Activated naive CD4-positive, alpha-beta T cell treated with anti-CD3 and anti-CD28 coated beads, Interleukin-2, amount 10 ng/mL, durations not matched to agents 7 days and 5 days (primary cell): ENCODE measurements around the gene CBL.
A peak's percentile ranks its signal among the peaks of the same experiment; 100 is the strongest.

Experiments used
- CTCF ChIA-PET: fragments of 350-600 bp; sonication (Branson Sonifier 250); formaldehyde crosslinking; loops from one replicate; lab custom pipeline; 2021; ENCODE audit warnings: antibody characterized with exemption; lab: Charles Lee
- DNase-seq: peaks from one replicate; pipeline ENCODE4 v3.0.0-alpha.2; 2020
- H3K27ac Mint-ChIP-seq: one replicate; pipeline ENCODE4 v1.8.0; 2021; ENCODE audit warnings: mild to moderate bottlenecking, moderate library complexity, mixed read lengths
- H3K27me3 Mint-ChIP-seq: one replicate; pipeline ENCODE4 v1.8.0; 2021; ENCODE audit warnings: mild to moderate bottlenecking, mixed read lengths
- H3K36me3 Mint-ChIP-seq: one replicate; pipeline ENCODE4 v1.8.0; 2021; ENCODE audit warnings: mixed read lengths
- H3K4me1 Mint-ChIP-seq: one replicate; pipeline ENCODE4 v1.8.0; 2021; ENCODE audit warnings: mixed read lengths
- H3K4me3 Mint-ChIP-seq: one replicate; pipeline ENCODE4 v1.8.0; 2021; ENCODE audit warnings: mild to moderate bottlenecking, moderate library complexity, mixed read lengths
- H3K9me3 Mint-ChIP-seq: one replicate; pipeline ENCODE4 v1.8.0; 2021; ENCODE audit warnings: mixed read lengths

CBL gene

DNA sequence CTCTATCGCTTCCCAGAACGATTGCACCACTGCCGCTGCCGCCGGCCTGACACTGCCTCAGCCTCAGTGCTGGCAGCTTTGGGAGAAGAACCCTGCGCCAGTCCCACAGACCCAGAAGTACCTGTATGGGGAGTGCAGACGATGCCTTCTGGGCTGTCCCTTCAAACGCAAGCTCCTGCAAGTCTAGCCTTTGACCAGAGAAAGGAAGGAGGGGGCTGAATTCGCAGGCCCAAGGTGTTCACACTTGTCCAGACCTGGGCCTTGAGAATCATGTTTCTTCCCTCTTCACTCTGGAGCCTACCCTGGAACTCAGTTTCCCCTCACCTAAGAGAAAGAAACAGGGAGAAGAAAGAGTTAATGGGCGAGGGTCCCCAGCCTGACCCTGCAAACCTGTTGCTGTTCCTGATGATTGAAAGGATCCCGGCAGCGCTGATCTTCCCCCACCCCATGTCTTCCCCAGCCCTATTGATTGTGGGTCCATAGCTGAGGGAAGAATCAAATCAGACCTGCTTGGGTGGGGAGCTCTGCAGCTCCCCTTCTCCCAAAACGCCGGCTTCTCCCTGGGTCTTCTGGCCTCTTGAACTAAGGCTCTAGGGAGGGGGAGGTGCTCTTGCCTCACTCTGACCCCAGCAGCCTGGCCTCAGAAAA, 111.6 kb downstream of the CBL start:
- Mint-ChIP-seq H3K27me3 (peaks cover 77% of the 10 kb centered on the region), H3K27ac (no peak overlapping the region), H3K36me3 (peaks cover 2% of the 10 kb centered on the region), H3K4me3 (no peak overlapping the region), H3K4me1 (peaks cover 53% of the 10 kb centered on the region), H3K9me3 (no peaks in the 10 kb centered on the region)
- CTCF ChIA-PET, result interaction anchor here (0.9 to 1.0 kb wide), 2 partner anchors 16 to 33 kb away, joined by 3 read pairs; partner anchors contain the start of gene RNF26
- DNase-seq, result no peak

DNA sequence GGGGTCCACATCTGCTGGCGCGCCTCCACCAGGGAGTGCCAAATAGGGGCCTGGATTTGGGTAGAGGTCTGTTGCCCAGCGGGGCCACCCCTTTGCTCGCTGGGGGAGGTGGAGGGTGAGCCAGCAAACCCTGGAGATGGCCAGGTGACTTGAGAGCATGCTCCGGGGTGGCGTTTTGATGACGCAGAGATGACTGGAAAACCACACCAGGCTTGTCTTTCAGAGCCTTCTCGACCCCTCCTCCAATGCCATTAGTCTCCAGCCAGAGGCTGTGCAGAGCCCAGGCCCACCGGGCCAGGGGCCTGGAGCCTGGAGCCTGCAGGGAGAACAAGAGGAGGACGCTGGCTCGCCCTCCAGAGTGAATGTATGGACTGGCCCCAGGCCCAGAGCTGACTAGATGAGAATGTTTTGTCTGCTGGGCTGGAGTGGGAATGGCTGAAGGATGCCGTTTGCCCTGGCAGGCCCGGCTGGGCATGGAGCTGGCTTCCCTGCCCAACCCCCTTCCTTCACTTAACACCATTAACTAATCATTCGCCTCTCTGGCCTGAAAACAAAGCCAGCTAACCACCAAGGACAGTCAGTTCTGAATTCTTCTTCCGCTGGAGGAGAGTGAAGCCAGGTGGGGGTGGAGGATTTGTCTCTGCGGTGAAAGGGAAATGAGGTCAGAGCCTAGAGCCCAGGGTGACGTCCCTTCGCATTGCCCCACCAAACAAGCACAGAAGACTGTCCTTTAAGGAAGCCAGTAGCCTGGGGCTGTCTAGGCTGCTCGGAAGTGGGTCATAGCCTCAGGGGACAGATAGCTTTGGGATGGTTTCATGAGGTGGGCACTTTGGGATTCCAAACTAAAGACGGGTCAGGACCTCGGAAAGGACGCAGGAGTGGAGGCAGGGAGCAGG, 112.3 kb downstream of the CBL start:
- CTCF ChIA-PET, result interaction anchor here (0.9 to 1.8 kb wide), 3 partner anchors 20 to 35 kb away, joined by 3 to 9 read pairs (median 3); no protein-coding TSS in a partner anchor
- peak; percentile 38 for DNase-seq
- Mint-ChIP-seq H3K36me3 (peaks cover 2% of the 10 kb centered on the region), H3K4me1 (peaks cover 57% of the 10 kb centered on the region), H3K4me3 (peak overlapping the region; percentile 6), H3K27ac (peak overlapping the region; percentile 77), H3K9me3 (no peaks in the 10 kb centered on the region), H3K27me3 (peaks cover 75% of the 10 kb centered on the region)

DNA sequence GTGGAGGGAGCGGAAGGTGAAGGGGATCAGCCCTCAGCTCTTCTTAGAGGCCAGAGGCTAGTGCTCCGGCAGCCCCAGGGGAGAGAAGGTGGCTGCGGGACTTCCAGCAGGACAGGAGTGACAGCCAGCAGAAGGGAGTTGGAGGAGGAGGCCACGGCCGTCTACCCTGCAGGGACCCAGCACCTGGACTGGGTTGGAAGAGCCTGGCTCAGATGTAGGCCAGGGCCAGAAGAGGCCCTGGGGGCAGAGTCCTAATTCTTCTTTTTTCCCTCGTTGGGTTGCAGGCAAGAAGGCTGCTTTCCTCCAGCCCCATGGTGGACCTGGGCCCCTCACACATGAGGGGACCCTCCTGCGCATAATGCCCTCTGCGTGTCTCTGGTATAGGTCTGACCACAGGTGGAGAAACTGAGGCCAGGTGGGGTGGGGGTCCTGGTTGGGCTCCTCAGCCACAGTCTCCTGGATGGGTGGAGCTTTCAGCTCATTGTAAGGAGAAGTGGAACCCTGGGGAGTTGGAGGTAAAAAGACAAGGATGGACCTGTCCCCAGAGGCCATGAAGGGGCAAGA, 113.1 kb downstream of the CBL start:
- Mint-ChIP-seq H3K27ac (peak overlapping the region; percentile 77), H3K4me1 (peaks cover 58% of the 10 kb centered on the region), H3K36me3 (peaks cover 2% of the 10 kb centered on the region), H3K9me3 (no peaks in the 10 kb centered on the region), H3K27me3 (peaks cover 76% of the 10 kb centered on the region), H3K4me3 (peak overlapping the region; percentile 28)
- CTCF ChIA-PET, result interaction anchor here (0.9 to 1.8 kb wide), 2 partner anchors 19 to 36 kb away, joined by 3 to 9 read pairs; no protein-coding TSS in a partner anchor
- no peak for DNase-seq

DNA sequence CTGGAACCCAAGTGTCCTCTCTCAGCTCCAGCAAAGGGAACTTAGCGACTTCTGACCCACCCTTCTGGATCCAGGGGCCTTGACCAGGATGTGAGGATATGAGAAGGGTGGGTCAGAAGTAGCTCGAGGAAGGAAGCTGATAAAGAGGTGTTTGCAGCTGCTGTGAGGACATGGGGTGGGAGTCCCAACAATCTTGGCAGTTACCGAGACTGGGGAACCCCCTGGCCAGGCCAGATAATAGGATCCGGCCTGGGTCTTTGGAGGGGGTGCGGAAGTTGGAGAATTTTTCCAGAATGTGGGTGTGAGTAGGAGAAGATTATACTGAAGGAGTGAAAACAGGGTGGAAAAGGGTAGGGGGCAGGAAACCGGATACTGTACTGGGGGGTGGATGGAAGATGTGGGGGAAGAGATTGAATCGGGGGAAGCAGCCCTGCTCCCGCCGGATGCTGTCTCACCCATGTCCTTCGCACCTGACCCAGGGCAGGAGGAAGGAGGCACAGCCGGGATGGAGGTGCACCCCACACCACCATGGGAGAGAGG, 113.6 kb downstream of the CBL start:
- H3K4me1 Mint-ChIP-seq, result peaks cover 55% of the 10 kb centered on the region

DNA sequence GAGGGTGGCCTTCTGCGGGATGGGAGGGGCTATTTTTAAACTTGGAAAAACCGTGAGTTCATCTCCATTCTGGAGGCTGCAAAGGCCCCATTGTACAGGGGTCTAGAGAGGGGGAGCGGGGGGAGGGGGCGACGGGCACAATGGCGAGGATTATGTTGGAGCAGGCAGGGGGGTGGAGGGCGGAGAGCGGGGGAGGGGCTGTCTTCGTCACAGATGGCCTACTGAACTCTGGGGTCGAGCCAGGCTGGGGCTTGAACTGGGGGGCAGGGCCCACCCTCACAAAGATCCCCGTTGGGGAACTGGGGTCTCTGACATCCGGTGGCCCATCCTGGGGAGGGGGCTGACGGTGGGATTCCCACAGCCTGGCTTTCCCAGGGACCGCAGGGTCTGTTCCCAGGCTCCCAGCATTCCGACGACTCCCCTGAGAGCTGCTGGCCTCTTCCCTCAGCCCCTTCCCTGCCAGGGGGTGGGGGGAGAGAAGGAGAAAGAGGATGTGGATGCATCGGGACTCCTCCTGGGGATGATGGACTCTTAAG, 114.2 kb downstream of the CBL start:
- H3K27ac Mint-ChIP-seq, result no peak overlapping the region

More for the DNA sequence above, 113.6 kb downstream of the CBL start:
- Mint-ChIP-seq H3K36me3 (peaks cover 2% of the 10 kb centered on the region), H3K9me3 (no peaks in the 10 kb centered on the region), H3K27me3 (peaks cover 70% of the 10 kb centered on the region), H3K27ac (no peak overlapping the region), H3K4me3 (peak overlapping the region; percentile 54)
- CTCF ChIA-PET, result interaction anchor here (1.8 kb wide), 1 partner anchor 18 kb away, joined by 9 read pairs; no protein-coding TSS in a partner anchor
- DNase-seq, result no peak

DNA sequence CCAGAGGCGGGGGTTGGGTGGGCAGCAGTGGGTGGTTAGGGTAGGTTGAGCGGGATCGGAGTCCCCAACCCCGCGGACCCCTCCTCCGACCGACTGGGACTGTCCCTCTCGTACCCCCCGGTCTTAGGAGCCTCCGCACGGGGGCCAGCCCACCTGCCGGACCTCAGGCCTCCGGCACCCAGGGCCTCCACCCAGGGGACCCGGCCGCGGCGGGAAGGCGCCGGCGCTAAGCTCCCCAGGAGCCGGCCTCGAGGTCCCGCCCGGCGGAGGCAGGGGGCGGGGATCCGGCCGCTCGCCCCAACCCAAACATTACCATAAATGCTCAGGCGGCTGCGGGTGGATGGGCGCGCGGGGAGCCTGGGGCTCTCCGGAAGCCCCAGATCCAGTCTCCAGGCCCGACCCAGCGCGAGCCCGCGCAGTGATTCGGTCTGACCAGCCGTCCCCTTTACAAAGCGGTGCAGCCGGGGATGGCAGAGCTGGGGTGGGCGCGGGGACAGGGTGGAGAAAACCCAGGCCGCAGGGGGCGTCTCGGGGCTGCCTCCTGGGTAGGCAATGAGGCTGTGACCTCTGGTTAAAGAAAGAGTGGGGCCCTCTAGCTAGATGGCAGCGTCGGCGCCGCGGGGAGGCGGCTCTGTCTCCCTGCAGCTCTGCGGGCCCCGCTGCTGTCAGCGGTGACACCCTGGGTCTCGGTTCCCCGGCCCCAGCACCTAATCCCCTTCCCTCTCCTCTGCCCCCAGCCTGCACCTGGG, 114.8 kb downstream of the CBL start:
- CTCF ChIA-PET, result interaction anchor here (0.8 to 5.8 kb wide), 16 partner anchors 11 to 631 kb away, joined by 3 to 106 read pairs (median 4); partner anchors contain the start of genes CBL and RNF26
- peaks cover 59% of the 10 kb centered on the region for H3K27me3 Mint-ChIP-seq
- peak overlapping the region; percentile 76 for H3K4me3 Mint-ChIP-seq
- no peaks in the 10 kb centered on the region for H3K9me3 Mint-ChIP-seq
- H3K4me1 Mint-ChIP-seq, result peaks cover 43% of the 10 kb centered on the region
- peak; percentile 79 for DNase-seq
- peaks cover 2% of the 10 kb centered on the region for H3K36me3 Mint-ChIP-seq
- peak overlapping the region; percentile 92 for H3K27ac Mint-ChIP-seq

More for the DNA sequence above, 114.2 kb downstream of the CBL start:
- Mint-ChIP-seq H3K9me3 (no peaks in the 10 kb centered on the region), H3K4me3 (peak overlapping the region; percentile 54), H3K4me1 (peaks cover 49% of the 10 kb centered on the region), H3K27me3 (peaks cover 65% of the 10 kb centered on the region), H3K36me3 (peaks cover 2% of the 10 kb centered on the region)
- DNase-seq, result peak; percentile 24
- CTCF ChIA-PET, result interaction anchor here (1.0 to 5.8 kb wide), 7 partner anchors 11 to 115 kb away, joined by 4 to 106 read pairs (median 14); partner anchors contain the start of genes CBL and RNF26

DNA sequence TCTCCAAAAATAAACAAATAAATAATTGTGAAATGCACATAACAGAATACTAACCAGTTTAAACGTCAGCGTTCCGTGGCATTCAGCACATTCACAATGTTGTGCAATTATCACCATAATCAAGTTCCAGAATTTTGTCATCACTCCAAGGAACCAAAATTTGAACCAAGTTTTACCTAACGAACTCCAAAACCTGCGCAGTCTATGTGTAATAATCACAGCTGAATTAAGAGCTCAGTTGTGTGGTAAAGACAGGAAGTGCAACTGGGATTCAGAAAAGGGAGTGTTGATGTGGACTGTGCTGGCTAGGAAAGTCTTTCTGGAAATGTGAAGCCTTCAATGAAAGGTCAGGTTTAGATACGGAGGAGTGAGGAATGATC, 116.2 kb downstream of the CBL start:
- Mint-ChIP-seq H3K27ac (no peak overlapping the region), H3K9me3 (no peaks in the 10 kb centered on the region), H3K4me3 (no peak overlapping the region), H3K36me3 (peaks cover 2% of the 10 kb centered on the region), H3K27me3 (peaks cover 45% of the 10 kb centered on the region), H3K4me1 (peaks cover 40% of the 10 kb centered on the region)
- no peak for DNase-seq
- CTCF ChIA-PET, result interaction anchor here (0.9 to 5.8 kb wide), 17 partner anchors 13 to 633 kb away, joined by 3 to 106 read pairs (median 10); partner anchors contain the start of genes C2CD2L, CBL and RNF26

DNA sequence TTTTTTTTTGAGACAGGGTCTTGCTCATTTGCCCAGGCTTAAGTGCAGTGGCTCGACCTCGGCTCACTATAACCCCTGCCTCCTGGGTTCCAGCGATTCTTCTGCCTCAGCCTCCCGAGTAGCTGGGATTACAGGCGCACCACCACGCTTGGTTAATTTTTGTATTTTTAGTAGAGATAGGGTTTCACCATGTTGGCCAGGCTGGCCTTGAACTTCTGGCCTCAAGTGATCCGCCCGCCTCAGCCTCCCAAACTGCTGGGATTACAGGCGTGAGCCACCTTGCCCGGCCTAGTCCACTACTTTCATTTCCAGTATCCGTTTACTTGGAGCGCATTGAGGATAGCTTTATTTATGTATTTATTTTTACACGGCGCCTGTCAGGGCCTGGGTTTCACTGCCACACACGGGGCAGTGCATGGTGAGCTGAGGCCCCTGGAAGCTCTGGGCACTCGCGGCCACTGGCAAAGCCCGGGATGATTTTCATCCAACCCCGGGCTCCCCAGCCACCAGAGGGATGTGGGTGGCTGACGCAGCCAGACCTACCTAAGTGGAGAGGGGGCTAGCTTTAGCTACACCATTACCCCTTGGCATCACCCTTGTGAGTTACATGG, 116.9 kb downstream of the CBL start:
- no peak for DNase-seq
- Mint-ChIP-seq H3K4me1 (peaks cover 40% of the 10 kb centered on the region), H3K36me3 (peaks cover 2% of the 10 kb centered on the region), H3K27ac (no peak overlapping the region), H3K27me3 (peaks cover 38% of the 10 kb centered on the region), H3K4me3 (no peak overlapping the region), H3K9me3 (no peaks in the 10 kb centered on the region)
- CTCF ChIA-PET, result interaction anchor here (0.8 to 5.8 kb wide), 34 partner anchors 13 to 287 kb away, joined by 3 to 106 read pairs (median 4); partner anchors contain the start of genes C2CD2L, CBL, RNF26 and VPS11

DNA sequence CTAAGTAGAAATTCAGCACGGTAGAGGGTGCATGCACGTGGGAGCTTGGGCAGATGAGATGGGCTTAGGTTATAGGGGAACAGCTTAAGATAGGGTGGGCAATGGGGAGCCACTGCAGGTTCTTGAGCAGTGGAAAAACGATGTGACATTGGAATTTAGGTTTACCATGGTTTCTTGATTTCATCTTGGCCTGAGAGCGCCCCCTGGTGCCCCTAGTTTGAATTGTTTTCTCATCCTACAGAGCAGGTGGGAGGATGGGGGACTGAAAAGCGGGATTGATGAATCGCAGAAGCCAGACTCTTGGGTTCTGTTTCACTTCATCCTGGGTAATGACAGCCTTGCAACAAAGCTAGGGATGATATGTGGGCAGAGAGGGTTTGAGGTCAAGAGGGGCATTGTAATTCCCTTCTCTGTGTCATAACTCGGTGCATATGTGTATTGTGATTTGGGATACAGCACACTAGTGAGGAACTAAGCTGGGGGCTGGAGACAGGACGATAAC, 117.4 kb downstream of the CBL start:
- CTCF ChIA-PET, result interaction anchor here (0.6 to 5.8 kb wide), 37 partner anchors 12 to 357 kb away, joined by 3 to 106 read pairs (median 4); partner anchors contain the start of genes C2CD2L, CBL, RNF26 and VPS11
- H3K4me1 Mint-ChIP-seq, result peaks cover 38% of the 10 kb centered on the region
- H3K9me3 Mint-ChIP-seq, result no peaks in the 10 kb centered on the region
- no peak overlapping the region for H3K27ac Mint-ChIP-seq
- H3K4me3 Mint-ChIP-seq, result no peak overlapping the region
- peaks cover 35% of the 10 kb centered on the region for H3K27me3 Mint-ChIP-seq
- peaks cover 2% of the 10 kb centered on the region for H3K36me3 Mint-ChIP-seq
- peak; percentile 88 for DNase-seq

DNA sequence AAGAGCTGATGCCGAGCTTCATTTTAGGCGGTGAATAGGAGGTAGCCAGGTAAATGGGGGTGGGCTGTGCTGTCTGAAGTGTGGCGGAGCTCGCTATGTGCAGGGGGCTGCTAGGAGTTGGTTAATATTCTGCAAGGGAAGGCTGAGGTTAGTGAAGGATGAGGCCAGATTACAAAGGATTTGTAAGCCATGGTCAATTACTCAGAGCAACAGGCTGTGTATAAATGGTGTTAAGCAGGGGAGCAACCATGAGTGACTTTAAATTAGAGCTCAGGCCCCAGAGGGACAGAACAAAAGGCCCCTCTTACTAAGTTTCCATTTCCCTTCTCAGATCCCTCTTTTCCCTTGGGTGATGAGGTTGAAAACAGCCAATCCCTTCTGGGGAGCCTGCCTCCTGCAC, 118.0 kb downstream of the CBL start:
- peaks cover 34% of the 10 kb centered on the region for H3K27me3 Mint-ChIP-seq
- peaks cover 33% of the 10 kb centered on the region for H3K4me1 Mint-ChIP-seq
- no peaks in the 10 kb centered on the region for H3K9me3 Mint-ChIP-seq
- no peak overlapping the region for H3K4me3 Mint-ChIP-seq
- CTCF ChIA-PET, result interaction anchor here (0.6 to 5.8 kb wide), 27 partner anchors 11 to 357 kb away, joined by 3 to 106 read pairs (median 4); partner anchors contain the start of genes CBL, RNF26 and VPS11
- H3K27ac Mint-ChIP-seq, result no peak overlapping the region
- DNase-seq, result no peak
- peaks cover 2% of the 10 kb centered on the region for H3K36me3 Mint-ChIP-seq

DNA sequence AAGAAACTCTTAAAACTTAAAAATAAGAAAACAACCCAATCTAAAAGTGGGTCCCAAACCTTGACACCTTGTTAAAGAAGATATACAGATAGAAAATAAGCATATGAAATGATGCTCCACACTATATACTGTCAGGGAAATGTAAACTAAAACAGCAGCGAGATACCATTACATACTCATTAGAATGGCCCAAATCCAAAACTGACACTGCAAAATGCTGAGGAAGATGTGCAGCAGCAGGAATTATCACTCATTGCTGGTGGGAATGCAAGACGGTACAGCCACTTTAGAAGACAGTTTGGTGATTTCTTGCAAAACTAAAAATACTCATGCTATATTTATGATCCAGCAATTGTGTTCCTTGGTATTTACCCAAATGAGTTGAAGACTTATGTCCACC, 123.2 kb downstream of the CBL start:
- Mint-ChIP-seq H3K36me3 (no peaks in the 10 kb centered on the region), H3K9me3 (no peaks in the 10 kb centered on the region), H3K4me1 (peaks cover 16% of the 10 kb centered on the region), H3K27me3 (peaks cover 20% of the 10 kb centered on the region), H3K4me3 (no peak overlapping the region), H3K27ac (no peak overlapping the region)
- CTCF ChIA-PET, result interaction anchor here (1.0 to 4.0 kb wide), 2 partner anchors 8 to 45 kb away, joined by 3 to 24 read pairs; no protein-coding TSS in a partner anchor
- DNase-seq, result no peak

DNA sequence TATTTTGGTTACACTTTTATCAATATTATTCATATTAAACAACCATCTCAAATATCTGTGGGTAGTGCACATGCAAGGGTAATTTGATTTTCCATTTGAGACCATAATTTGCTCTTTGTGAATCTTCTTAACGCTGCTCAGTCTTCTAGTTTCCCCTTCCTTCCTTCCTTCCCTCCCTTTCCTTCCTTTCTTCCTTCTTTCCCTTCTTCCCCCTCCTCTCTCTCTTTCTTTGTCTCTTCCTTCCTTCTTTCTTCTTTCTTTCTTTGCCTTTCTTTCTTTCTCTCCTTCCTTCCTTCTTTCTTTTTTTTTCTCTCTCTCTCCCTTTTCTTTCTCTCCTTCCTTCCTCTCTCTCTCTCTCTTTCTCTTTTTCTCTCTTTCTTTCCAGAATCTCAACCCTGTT, 124.1 kb downstream of the CBL start:
- CTCF ChIA-PET, result interaction anchor here (0.5 kb wide), 1 partner anchor 8 kb away, joined by 3 read pairs; no protein-coding TSS in a partner anchor
- H3K9me3 Mint-ChIP-seq, result no peaks in the 10 kb centered on the region
- no peak overlapping the region for H3K27ac Mint-ChIP-seq
- peaks cover 20% of the 10 kb centered on the region for H3K27me3 Mint-ChIP-seq
- DNase-seq, result no peak
- peaks cover 24% of the 10 kb centered on the region for H3K4me1 Mint-ChIP-seq
- H3K36me3 Mint-ChIP-seq, result no peaks in the 10 kb centered on the region
- no peak overlapping the region for H3K4me3 Mint-ChIP-seq
